Lower leg skin (tissue), 4 donors: ENCODE results near the gene PLXDC1. TPM values are rescaled to one million over a fixed set of nuclear protein-coding genes. Genes with fewer than 3 reads are reported as not detected.

Experiments
- DNase-seq, 2 donors: peaks; one replicate each; pipeline ENCODE4 v3.0.0-alpha.2; 2019; ENCODE audit warnings: low spot score in 2 of 2
- H3K4me3 ChIP-seq: fragments of 200-600 bp; sonication (generic); 2 replicates; pipeline ENCODE4 v1.5.1; 2017; ENCODE audit warnings: mild to moderate bottlenecking, low read depth; ENCODE audit not compliant: poor library complexity, severe bottlenecking
- CTCF ChIP-seq, 3 donors: fragments of 450-650 bp; IDR thresholded peaks; one replicate each; pipeline ENCODE4 v1.5.1; 2016; ENCODE audit warnings: antibody characterized with exemption in 3 of 3, mild to moderate bottlenecking in 3 of 3, moderate library complexity in 2 of 3
- POLR2A ChIP-seq, 2 donors: fragments of 450-650 bp; IDR thresholded peaks; one replicate each; pipeline ENCODE4 v1.6.1; 2016 to 2017; ENCODE audit warnings: antibody characterized with exemption in 2 of 2, mild to moderate bottlenecking in 1 of 2, moderate library complexity in 1 of 2
- WGBS, 2 donors: methylation state at CpG; one replicate each; pipeline ENCODE4 v1.1.5; 2018; 5-methylcytosine and 5-hydroxymethylcytosine counted together
- intact Hi-C: fragments of 100-400 bp; cut with DNase I; formaldehyde crosslinking; loops from one replicate; pipeline ENCODE4 v1.15.0; 2023; ENCODE audit warnings: low total_unique reads
- total RNA-seq, 4 donors: library from RNA; depleted of rRNA; stranded (reverse); fragments of >200 nt; gene quantifications; one replicate each; pipeline ENCODE4 v1.1.0, GENCODE V29; 2016

Gene PLXDC1
- total RNA-seq, 4 donors from 2014 or later, result 2.7 to 8.1 (median 5.2) TPM

GRCh38 chr17:39100530-39100929 is 50.9 kb downstream of the PLXDC1 start:
- TF ChIP-seq CTCF (IDR thresholded peaks at IDR 0.05), result no peak
- no peak for TF ChIP-seq POLR2A (IDR thresholded peaks at IDR 0.05)
- H3K4me3 ChIP-seq, result no peak overlapping the region
- intact Hi-C loops, result no loop called here
- WGBS, 2 donors, result 95 to 96% methylated on average over 9 of the region's 9 CpGs
- DNase-seq, result no peak

- H3K4me3 ChIP-seq, result no peak overlapping the region
- no peak for DNase-seq
- 60 to 79% methylated on average over 9 of the region's 9 CpGs for WGBS, 2 donors
- intact Hi-C loops, result no loop called here
- TF ChIP-seq POLR2A (IDR thresholded peaks at IDR 0.05), result no peak
- no peak for TF ChIP-seq CTCF (IDR thresholded peaks at IDR 0.05)
These were observed 51.7 kb downstream of the PLXDC1 start for GRCh38 chr17:39099663-39100286.

GRCh38 chr17:39098588-39098987 is 52.8 kb downstream of the PLXDC1 start:
- TF ChIP-seq POLR2A (IDR thresholded peaks at IDR 0.05) (no peak), CTCF (IDR thresholded peaks at IDR 0.05) (no peak)
- no peak overlapping the region for H3K4me3 ChIP-seq
- intact Hi-C loops, result no loop called here
- DNase-seq, result no peak
- 79 to 80% methylated on average over 13 of the region's 13 CpGs for WGBS, 2 donors

DNA sequence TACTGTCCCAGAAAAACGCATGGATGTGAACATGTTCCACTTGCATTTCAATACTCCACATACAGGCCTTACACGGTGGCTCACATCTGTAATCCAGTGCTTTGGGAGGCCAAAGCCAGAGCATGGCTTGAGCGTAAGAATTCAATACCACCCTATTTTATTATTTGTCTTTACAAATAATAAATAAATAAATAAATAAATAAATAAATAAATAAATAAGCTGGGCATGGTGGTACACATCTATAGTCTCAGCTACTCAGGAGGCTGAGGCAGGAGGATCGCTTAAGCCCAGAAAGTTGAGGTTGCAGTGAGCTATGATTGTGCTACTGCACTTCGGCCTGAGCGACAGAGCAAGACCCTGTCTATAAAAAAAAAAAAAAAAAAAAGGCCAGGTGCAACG is 53.9 kb downstream of the PLXDC1 start:
- TF ChIP-seq CTCF (IDR thresholded peaks at IDR 0.05), result no peak
- no peak for TF ChIP-seq POLR2A (IDR thresholded peaks at IDR 0.05)
- intact Hi-C loops, result no loop called here
- WGBS, 2 donors, result 93 to 94% methylated on average over 7 of the region's 7 CpGs
- H3K4me3 ChIP-seq, result no peak overlapping the region
- DNase-seq, result no peak

DNA sequence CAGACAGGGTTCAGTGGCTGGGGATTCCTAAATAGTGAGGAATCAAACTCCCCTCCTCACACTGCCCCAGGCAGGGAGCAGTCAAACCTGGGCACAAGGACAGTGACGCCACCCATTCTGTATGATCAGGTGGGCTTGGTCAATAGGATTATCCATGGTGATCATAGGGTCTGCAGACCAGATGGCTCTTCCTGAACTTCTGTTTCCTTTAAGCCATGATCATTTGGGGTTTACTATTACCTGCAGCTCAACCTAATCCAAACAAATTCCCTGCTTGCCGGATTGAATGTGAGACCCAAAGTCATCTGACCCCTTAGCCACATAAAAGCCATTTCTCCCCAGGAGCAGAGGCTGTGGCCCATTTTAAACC is 54.3 kb downstream of the PLXDC1 start:
- 88 to 94% methylated on average over 2 of the region's 2 CpGs for WGBS, 2 donors
- TF ChIP-seq POLR2A (IDR thresholded peaks at IDR 0.05), result no peak
- TF ChIP-seq CTCF (IDR thresholded peaks at IDR 0.05), result no peak
- intact Hi-C loops, result no loop called here
- no peak overlapping the region for H3K4me3 ChIP-seq
- no peak for DNase-seq

DNA sequence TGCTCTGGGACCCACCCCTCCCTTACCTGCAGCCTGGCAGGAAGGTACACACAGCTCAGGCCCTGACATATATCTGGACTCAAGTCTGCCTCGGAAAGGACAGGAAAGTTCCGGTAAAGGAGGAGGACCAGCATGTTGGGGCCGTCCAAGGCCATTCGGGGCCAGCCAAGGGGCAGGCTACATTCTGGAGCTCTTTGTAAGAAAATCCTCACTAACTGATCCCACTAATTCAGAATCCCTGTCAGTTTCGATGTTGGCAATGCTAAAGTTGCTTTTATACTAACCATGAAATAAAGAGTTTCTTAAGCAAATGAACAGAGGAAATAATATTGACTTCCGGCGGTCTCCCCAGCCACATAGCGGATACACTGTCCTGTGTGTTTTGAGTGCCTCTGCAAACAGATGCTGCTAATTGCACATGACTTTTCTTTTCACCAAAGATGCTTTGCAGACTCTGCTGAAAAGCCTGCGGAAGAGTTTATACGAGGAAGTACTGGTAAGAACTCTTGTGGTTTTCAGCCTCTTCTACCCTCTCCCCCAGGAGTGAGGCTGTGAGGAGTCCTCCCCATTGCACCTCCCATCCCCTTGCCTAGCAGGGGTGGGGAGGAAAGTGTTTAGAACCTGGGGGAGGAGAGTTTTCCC is 54.8 kb downstream of the PLXDC1 start:
- intact Hi-C loops, result no loop called here
- H3K4me3 ChIP-seq, result no peak overlapping the region
- DNase-seq, result no peak
- TF ChIP-seq CTCF (IDR thresholded peaks at IDR 0.05) (no peak), POLR2A (IDR thresholded peaks at IDR 0.05) (no peak)
- WGBS, 2 donors, result 51 to 62% methylated on average over 10 of the region's 10 CpGs
